HG03025 (cell line): Measurements from ENCODE around the gene CACNB1.

ENCODE experiments used
- ATAC-seq: cut with Tn5 transposase; IDR thresholded peaks from one replicate; pipeline ENCODE4 v1.9.1; 2021; ENCODE audit warnings: mild to moderate bottlenecking, moderate library complexity; ENCODE audit not compliant: unreplicated experiment, low FRiP score

The CACNB1 gene

GRCh38 chr17:39153599-39154051 lies 43.8 kb downstream of the CACNB1 start:
- no peak for ATAC-seq

DNA sequence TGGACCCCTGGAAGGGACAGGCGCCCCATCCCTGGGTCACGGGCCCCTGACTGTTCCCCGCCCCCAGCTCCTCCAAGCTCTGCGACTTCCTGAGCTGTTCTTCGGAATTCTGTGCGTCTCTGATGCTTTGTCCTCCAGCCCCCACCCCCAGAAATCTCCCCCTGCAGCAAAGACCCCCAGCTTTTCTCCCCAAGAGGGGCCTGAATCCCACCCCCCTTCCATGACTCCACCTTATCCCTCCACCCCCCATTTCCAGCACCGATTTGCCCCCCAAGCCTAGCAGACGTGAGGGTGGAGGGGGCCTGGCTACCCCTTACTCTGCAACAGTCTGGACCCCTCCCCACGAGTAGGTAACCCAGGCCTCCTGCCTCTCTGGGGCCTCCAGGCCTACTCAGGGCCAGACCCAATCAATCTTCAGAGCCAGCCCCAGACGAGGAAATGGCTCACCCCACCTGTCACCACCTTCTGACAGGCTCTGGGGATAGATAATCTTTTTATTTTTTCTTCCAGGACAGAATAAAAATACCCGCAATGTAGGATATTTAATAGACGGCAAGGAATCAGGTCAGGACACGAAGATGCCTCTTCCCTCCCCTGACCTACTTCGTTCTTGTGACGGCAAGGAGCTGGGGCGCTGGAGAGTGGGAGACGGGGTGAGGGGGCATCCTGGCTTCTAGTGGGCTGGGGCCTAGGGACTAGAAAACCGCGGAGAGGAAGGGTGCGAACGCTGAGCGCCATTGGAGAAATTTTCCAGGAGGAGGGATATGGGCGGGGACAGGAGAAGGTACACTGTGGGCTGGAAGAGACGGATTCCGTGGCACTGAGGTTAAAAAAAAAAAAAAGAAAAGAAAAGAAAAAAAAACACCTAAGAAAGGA lies 45.3 kb downstream of the CACNB1 start:
- no peak for ATAC-seq

- no peak for ATAC-seq
Observed at GRCh38 chr17:39151150-39151942, 46.1 kb downstream of the CACNB1 start, which contains the start of gene PLXDC1. Gene PLXDC1, minus strand, starts transcription at chr17:39151637. Its CDS starts 200 bp downstream, at chr17:39151437.

- no peak for ATAC-seq
Observed at GRCh38 chr17:39150795-39151149, 46.7 kb downstream of the CACNB1 start.

DNA sequence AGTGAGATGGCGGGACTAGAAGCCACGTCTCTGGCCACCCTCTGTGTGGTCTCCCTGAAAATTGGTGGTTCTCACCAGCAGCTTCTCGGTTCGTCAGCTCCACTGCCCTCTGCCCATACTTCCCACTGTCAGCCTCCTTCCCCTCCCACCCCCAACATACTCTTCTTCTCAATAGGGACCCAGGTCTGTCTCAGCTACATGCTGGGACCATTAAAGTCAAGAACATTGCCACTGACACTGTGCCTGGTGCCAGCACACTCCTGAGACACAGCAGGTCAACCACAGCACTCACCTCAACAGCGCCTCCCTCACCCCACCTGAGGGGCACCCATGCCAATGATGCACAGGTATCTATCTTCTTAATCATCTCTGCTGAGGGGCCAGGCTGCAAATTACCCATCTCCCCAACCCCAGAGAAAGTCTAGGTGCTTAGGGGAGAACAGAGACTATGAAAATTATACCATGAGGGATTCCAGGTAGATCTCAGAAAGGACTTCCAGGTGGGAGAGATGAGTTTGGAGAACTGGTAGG lies 47.3 kb downstream of the CACNB1 start:
- ATAC-seq = no peak

DNA sequence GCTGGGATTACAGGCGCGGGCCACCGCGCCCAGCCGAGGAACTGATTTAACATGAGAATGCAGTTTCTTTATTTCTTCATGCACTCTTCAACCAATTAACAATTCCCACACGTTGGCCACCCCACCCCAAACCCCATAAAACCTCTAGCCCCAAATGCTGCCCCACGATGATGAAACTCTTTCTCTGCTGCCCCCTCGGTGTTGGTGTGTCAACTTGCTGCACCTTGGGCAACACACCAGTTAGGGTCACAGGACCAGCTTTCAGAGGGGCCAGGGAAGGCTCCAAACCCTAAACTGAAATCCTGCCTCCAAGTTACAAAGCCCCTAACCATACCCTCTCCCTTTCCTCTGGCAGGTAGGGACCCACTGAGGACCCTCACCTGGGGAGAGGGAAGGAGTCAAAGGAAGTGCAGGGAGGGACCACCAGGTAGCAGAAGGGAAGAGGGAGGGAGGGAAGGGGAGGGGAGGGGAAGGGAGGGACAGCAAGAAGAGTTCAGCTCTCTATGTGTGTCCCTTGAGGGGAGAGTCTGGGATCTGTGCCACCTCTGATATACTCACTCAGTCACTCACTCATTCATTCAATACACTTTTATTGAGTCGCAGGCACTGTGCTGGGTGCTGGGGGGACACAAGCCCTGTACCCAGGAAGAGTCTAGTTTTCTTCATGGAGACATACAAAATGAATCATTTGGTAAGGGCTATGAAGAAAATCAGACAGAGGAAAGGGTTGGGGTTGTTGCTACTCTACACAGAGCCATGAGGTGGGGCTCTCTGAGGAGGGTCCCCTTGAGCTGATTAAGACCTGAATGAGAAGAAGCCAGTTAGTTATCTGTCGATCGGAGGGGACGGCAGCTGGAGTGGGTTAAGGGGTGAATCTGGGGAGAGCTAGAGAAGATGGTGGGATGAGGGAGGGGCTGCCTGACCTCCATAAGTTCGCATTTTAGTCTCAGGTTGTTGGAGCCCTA lies 50.0 kb downstream of the CACNB1 start:
- ATAC-seq = no peak

- no peak for ATAC-seq
Observed at GRCh38 chr17:39146273-39146672, 51.2 kb downstream of the CACNB1 start.

DNA sequence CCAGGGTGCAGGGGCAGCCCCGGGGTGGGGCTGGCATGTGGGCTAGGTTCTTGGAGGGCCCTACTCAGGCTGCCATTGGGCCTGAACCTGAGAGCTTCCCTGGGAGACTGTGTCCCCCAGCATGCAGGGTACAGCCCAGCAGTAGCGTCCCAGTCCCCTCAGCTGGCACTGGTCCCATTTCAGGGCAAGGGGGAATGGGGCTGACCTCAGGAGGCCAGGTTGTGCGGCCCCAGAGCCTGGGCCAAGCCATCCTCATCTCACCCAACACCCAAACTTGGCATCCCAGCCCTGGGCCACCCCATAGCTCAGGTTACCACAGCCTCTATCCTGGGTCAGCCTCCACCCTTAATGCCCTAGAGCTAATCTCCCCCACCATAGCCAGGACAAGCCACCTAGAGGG lies 52.3 kb downstream of the CACNB1 start:
- ATAC-seq = no peak

DNA sequence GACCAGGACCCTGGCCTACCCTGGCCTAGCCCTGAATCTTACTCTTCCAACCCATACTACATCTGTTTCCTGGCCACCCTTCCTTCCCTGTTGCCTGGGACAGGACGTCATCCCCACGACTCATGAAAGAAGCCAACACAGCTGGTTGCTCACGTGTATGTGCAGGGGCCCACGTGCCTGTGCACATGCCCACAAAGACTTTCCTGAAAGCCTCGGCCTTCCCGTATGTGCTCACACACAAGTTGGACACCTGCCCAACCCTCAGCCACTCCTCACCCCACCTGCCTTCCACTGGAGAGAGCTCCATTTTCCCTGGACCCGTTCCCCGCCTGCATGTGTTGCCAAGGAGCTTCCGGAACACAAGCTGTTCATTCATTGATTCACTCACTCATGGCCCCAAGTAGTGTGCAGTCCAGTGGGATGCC lies 53.0 kb downstream of the CACNB1 start:
- ATAC-seq = no peak

GRCh38 chr17:39143552-39144093 lies 53.8 kb downstream of the CACNB1 start:
- no peak for ATAC-seq

GRCh38 chr17:39141915-39142664 lies 55.4 kb downstream of the CACNB1 start:
- no peak for ATAC-seq

DNA sequence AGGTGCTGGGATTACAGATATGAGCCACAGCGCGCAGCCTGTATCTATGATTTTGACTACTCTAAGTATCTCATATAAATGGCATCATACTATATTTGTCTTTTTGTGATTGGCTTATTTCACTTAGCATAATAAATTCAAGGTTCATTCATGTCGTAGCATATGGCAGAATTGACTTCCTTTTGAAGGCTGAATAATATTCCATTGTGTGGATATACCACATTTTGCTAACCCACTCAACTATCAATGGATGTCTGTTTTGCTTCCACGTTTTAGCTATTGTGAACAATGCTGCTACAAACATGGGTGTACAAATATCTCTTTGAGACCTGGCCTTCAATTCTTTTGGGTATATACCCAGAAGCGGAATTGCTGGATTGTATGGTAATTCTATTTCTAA lies 56.2 kb downstream of the CACNB1 start:
- no peak for ATAC-seq

- no peak for ATAC-seq
Observed at GRCh38 chr17:39139561-39139960, 57.9 kb downstream of the CACNB1 start.

DNA sequence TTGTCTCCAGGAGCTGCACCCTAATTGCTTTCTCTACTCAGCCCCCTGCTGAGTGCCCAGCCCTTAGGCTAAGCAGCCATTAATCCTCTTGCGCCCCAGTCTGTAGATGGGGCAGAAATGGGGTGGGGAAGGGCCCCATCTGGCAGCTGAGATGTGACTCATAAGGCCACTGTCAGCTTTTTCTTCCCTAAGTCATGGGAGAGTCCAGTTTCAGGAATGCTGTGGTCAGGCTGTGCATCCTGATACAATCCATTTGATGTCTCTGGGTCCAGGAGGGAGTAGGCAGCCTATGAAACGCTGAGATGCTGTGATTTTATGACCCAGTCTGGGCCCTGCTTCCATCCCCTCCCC lies 58.3 kb downstream of the CACNB1 start:
- ATAC-seq = no peak

GRCh38 chr17:39138431-39139160 lies 58.9 kb downstream of the CACNB1 start:
- ATAC-seq = no peak

GRCh38 chr17:39134878-39135277 lies 62.6 kb downstream of the CACNB1 start:
- ATAC-seq = no peak

GRCh38 chr17:39132192-39132610 lies 65.3 kb downstream of the CACNB1 start:
- no peak for ATAC-seq

DNA sequence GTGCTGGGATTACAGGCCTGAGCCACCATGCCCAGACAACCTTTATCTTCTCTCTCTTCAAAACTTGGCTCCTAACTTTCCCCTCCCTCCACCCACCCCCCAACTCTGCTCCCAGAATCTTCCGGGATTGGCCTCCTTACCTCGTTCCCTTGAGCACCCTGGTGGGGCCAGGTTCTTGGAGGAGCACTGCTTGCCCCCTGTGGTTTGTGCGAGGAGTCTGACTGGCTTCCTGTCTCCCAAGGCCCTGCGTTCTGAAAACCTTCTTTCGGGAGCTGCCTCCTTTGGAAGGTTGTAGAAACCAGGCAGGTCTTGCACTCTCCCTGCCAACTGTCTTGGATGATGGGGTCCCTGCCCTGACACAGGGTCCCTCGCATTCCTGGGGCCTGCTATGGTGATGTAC lies 65.9 kb downstream of the CACNB1 start:
- no peak for ATAC-seq

- ATAC-seq = no peak
Observed at GRCh38 chr17:39130205-39130604, 67.3 kb downstream of the CACNB1 start.
